Mononuclear cell (primary cell): ENCODE data around the gene RUNX1. TPM values are rescaled to one million over a fixed set of nuclear protein-coding genes. Genes with fewer than 3 reads are reported as not detected.

Experiments
- H3K27me3 ChIP-seq: 2 replicates; pipeline ENCODE4 v1.6.0; 2011; ENCODE audit warnings: low read length, control low read depth; ENCODE audit not compliant: insufficient read depth
- H3K4me1 ChIP-seq: 2 replicates; pipeline ENCODE4 v1.5.1; 2011; ENCODE audit warnings: mild to moderate bottlenecking, low read length, control low read depth; ENCODE audit not compliant: insufficient read depth
- H3K4me3 ChIP-seq: 2 replicates; pipeline ENCODE4 v1.5.1; 2011; ENCODE audit warnings: mild to moderate bottlenecking, low read length, moderate library complexity
- H3K9me3 ChIP-seq: 2 replicates; pipeline ENCODE4 v1.5.1; 2011; ENCODE audit warnings: low read depth, mild to moderate bottlenecking, control low read depth, low read length
- total RNA-seq: library from RNA; depleted of rRNA; stranded (reverse); fragments of >200 nt; gene quantifications from one replicate; pipeline ENCODE4 v1.2.3, GENCODE V29; 2012

The RUNX1 gene
- total RNA-seq, 1 donor = 51.2 TPM

GRCh38 chr21:34936883-34937563 is 112.1 kb downstream of the RUNX1 start:
- peaks cover 69% of the 10 kb centered on the region for H3K4me1 ChIP-seq
- no peaks in the 10 kb centered on the region for H3K9me3 ChIP-seq
- no peak overlapping the region for H3K4me3 ChIP-seq
- H3K27me3 ChIP-seq = no peaks in the 10 kb centered on the region

- no peak overlapping the region for H3K4me3 ChIP-seq
- peaks cover 73% of the 10 kb centered on the region for H3K4me1 ChIP-seq
- no peaks in the 10 kb centered on the region for H3K27me3 ChIP-seq
- H3K9me3 ChIP-seq = no peaks in the 10 kb centered on the region
These were observed 112.7 kb downstream of the RUNX1 start for GRCh38 chr21:34936371-34936789.

GRCh38 chr21:34935898-34936297 is 113.2 kb downstream of the RUNX1 start:
- Histone ChIP-seq H3K4me1 (peaks cover 70% of the 10 kb centered on the region), H3K4me3 (no peak overlapping the region), H3K9me3 (no peaks in the 10 kb centered on the region), H3K27me3 (no peaks in the 10 kb centered on the region)

- Histone ChIP-seq H3K27me3 (no peaks in the 10 kb centered on the region), H3K4me3 (no peak overlapping the region), H3K9me3 (no peaks in the 10 kb centered on the region), H3K4me1 (peaks cover 70% of the 10 kb centered on the region)
These were observed 113.7 kb downstream of the RUNX1 start for GRCh38 chr21:34935452-34935851.

- no peak overlapping the region for H3K4me3 ChIP-seq
- no peaks in the 10 kb centered on the region for H3K27me3 ChIP-seq
- peaks cover 62% of the 10 kb centered on the region for H3K4me1 ChIP-seq
- no peaks in the 10 kb centered on the region for H3K9me3 ChIP-seq
These were observed 114.8 kb downstream of the RUNX1 start for GRCh38 chr21:34934350-34934749.

GRCh38 chr21:34933609-34934335 is 115.3 kb downstream of the RUNX1 start:
- Histone ChIP-seq H3K4me3 (no peak overlapping the region), H3K9me3 (no peaks in the 10 kb centered on the region), H3K27me3 (no peaks in the 10 kb centered on the region), H3K4me1 (peaks cover 60% of the 10 kb centered on the region)

- Histone ChIP-seq H3K4me3 (no peak overlapping the region), H3K9me3 (no peaks in the 10 kb centered on the region), H3K27me3 (no peaks in the 10 kb centered on the region), H3K4me1 (peaks cover 64% of the 10 kb centered on the region)
These were observed 116.9 kb downstream of the RUNX1 start for GRCh38 chr21:34932233-34932632.

- Histone ChIP-seq H3K27me3 (no peaks in the 10 kb centered on the region), H3K4me1 (peaks cover 67% of the 10 kb centered on the region), H3K9me3 (no peaks in the 10 kb centered on the region), H3K4me3 (no peak overlapping the region)
These were observed 118.1 kb downstream of the RUNX1 start for GRCh38 chr21:34930971-34931370.

GRCh38 chr21:34928637-34929036 is 120.5 kb downstream of the RUNX1 start:
- H3K4me3 ChIP-seq = no peak overlapping the region
- no peaks in the 10 kb centered on the region for H3K27me3 ChIP-seq
- H3K9me3 ChIP-seq = no peaks in the 10 kb centered on the region
- H3K4me1 ChIP-seq = peaks cover 64% of the 10 kb centered on the region

- no peak overlapping the region for H3K4me3 ChIP-seq
- H3K4me1 ChIP-seq = peaks cover 60% of the 10 kb centered on the region
These were observed 121.1 kb downstream of the RUNX1 start for GRCh38 chr21:34927992-34928391.

GRCh38 chr21:34926803-34927467 is 122.2 kb downstream of the RUNX1 start:
- Histone ChIP-seq H3K27me3 (no peaks in the 10 kb centered on the region), H3K9me3 (no peaks in the 10 kb centered on the region), H3K4me3 (no peak overlapping the region), H3K4me1 (peaks cover 61% of the 10 kb centered on the region)

More at GRCh38 chr21:34927992-34928391, 121.1 kb downstream of the RUNX1 start:
- Histone ChIP-seq H3K9me3 (no peaks in the 10 kb centered on the region), H3K27me3 (no peaks in the 10 kb centered on the region)

GRCh38 chr21:34925597-34925996 is 123.5 kb downstream of the RUNX1 start:
- Histone ChIP-seq H3K27me3 (no peaks in the 10 kb centered on the region), H3K9me3 (no peaks in the 10 kb centered on the region), H3K4me3 (no peak overlapping the region), H3K4me1 (peaks cover 61% of the 10 kb centered on the region)

GRCh38 chr21:34924771-34925419 is 124.2 kb downstream of the RUNX1 start:
- Histone ChIP-seq H3K4me3 (no peak overlapping the region), H3K4me1 (peaks cover 57% of the 10 kb centered on the region)

GRCh38 chr21:34924194-34924593 is 124.9 kb downstream of the RUNX1 start:
- Histone ChIP-seq H3K4me1 (peaks cover 57% of the 10 kb centered on the region), H3K4me3 (no peak overlapping the region), H3K9me3 (no peaks in the 10 kb centered on the region), H3K27me3 (no peaks in the 10 kb centered on the region)

More at GRCh38 chr21:34924771-34925419, 124.2 kb downstream of the RUNX1 start:
- Histone ChIP-seq H3K9me3 (no peaks in the 10 kb centered on the region), H3K27me3 (no peaks in the 10 kb centered on the region)

GRCh38 chr21:34923626-34924025 is 125.5 kb downstream of the RUNX1 start:
- no peak overlapping the region for H3K4me3 ChIP-seq
- H3K27me3 ChIP-seq = no peaks in the 10 kb centered on the region
- peaks cover 57% of the 10 kb centered on the region for H3K4me1 ChIP-seq
- H3K9me3 ChIP-seq = no peaks in the 10 kb centered on the region
